Stimulated activated naive CD8-positive, alpha-beta T cell treated with anti-CD3 and anti-CD28 coated beads, Interleukin-15, amount 100 ng/mL, for 72 hours (primary cell): ENCODE results near the gene LLPH.
"Not testable (repeated sequence)": the region's sequence is repeated elsewhere in the genome, so short reads cannot be mapped to it uniquely, and the experiment has no call there.

Experiments used
- ATAC-seq: fragments of 150-1000 bp; cut with Tn5 transposase; 2 replicates; pipeline ENCODE4 v1.10.0; 2021; ENCODE audit warnings: mild to moderate bottlenecking, moderate library complexity
- DNase-seq, 2 donors: peaks; one replicate each; pipeline ENCODE4 v3.0.0; 2021 to 2022
- H3K27ac Mint-ChIP-seq, 2 donors: one replicate each; pipeline ENCODE4 v1.8.0; 2022; ENCODE audit warnings: mild to moderate bottlenecking in 2 of 2, mixed read lengths in 2 of 2, moderate library complexity in 2 of 2
- H3K27me3 Mint-ChIP-seq: one replicate; pipeline ENCODE4 v1.8.0; 2022; ENCODE audit warnings: mixed read lengths
- H3K4me1 Mint-ChIP-seq: one replicate; pipeline ENCODE4 v1.8.0; 2022; ENCODE audit warnings: mild to moderate bottlenecking, mixed read lengths
- H3K4me3 Mint-ChIP-seq, 2 donors: one replicate each; pipeline ENCODE4 v1.8.0; 2022; ENCODE audit warnings: mild to moderate bottlenecking in 2 of 2, mixed read lengths in 2 of 2, moderate library complexity in 1 of 2
- H3K9me3 Mint-ChIP-seq, 2 donors: one replicate each; pipeline ENCODE4 v1.8.0; 2022; ENCODE audit warnings: mixed read lengths in 2 of 2

Gene LLPH

GRCh38 chr12:66130267-66131066 lies at the start of gene LLPH:
Gene LLPH, minus strand, starts transcription at chr12:66130750. Its CDS starts 1,644 bp downstream, at chr12:66129106.
- no peaks in the 10 kb centered on the region for H3K27me3 Mint-ChIP-seq
- H3K9me3 Mint-ChIP-seq, result no peaks in the 10 kb centered on the region
- peaks cover 53% of the 10 kb centered on the region for H3K4me1 Mint-ChIP-seq
- peak; percentile 96 for ATAC-seq
- DNase-seq, result peak; percentile 82 to 92
- H3K4me3 Mint-ChIP-seq, result peak within 1 kb of the TSS; percentile 87 to 92
- peak within 1 kb of the TSS; percentile 97 to 98 for H3K27ac Mint-ChIP-seq

GRCh38 chr12:66176105-66176900 lies 45.8 kb upstream of the LLPH start:
- H3K9me3 Mint-ChIP-seq, result no peaks in the 10 kb centered on the region
- no peak overlapping the region for H3K4me3 Mint-ChIP-seq
- peaks cover 34% of the 10 kb centered on the region for H3K27me3 Mint-ChIP-seq
- no peak overlapping the region for H3K27ac Mint-ChIP-seq
- DNase-seq, result no peak
- no peaks in the 10 kb centered on the region for H3K4me1 Mint-ChIP-seq
- ATAC-seq, result no peak

- ATAC-seq, H3K27ac Mint-ChIP-seq, H3K9me3 Mint-ChIP-seq, H3K4me1 Mint-ChIP-seq, H3K4me3 Mint-ChIP-seq, DNase-seq: not testable (repeated sequence)
- peaks cover 34% of the 10 kb centered on the region for H3K27me3 Mint-ChIP-seq
Observed at GRCh38 chr12:66174391-66175325, 44.1 kb upstream of the LLPH start.

GRCh38 chr12:66170606-66171005 lies 40.1 kb upstream of the LLPH start:
- Mint-ChIP-seq H3K4me1 (peaks cover 44% of the 10 kb centered on the region), H3K9me3 (peaks cover 2 to 8% of the 10 kb centered on the region in 2 donors), H3K27ac (peak overlapping the region in 1 of 2 donors; percentile 99), H3K27me3 (peaks cover 5% of the 10 kb centered on the region), H3K4me3 (peak overlapping the region; percentile 98 to 99)
- no peak for ATAC-seq
- DNase-seq, result no peak

GRCh38 chr12:66169221-66170170 lies 38.9 kb upstream of the LLPH start, which contains the start of gene TMBIM4:
Gene TMBIM4, minus strand, starts transcription at chr12:66169996. Its CDS starts 45 bp downstream, at chr12:66169951.
- Mint-ChIP-seq H3K9me3 (peaks cover 9 to 12% of the 10 kb centered on the region in 2 donors), H3K27me3 (no peaks in the 10 kb centered on the region), H3K4me3 (peak within 1 kb of the TSS; percentile 98 to 99), H3K4me1 (peaks cover 50% of the 10 kb centered on the region), H3K27ac (peak within 1 kb of the TSS; percentile 99)
- ATAC-seq (peak; percentile 88), DNase-seq (peak; percentile 81 to 89)

- H3K4me3 Mint-ChIP-seq, result peak overlapping the region; percentile 98 to 99
- no peaks in the 10 kb centered on the region for H3K27me3 Mint-ChIP-seq
- H3K9me3 Mint-ChIP-seq, result peaks cover 13 to 17% of the 10 kb centered on the region in 2 donors
- ATAC-seq (no peak), DNase-seq (no peak)
- H3K4me1 Mint-ChIP-seq, result peaks cover 60% of the 10 kb centered on the region
- peak overlapping the region; percentile 4 to 81 for H3K27ac Mint-ChIP-seq
Observed at GRCh38 chr12:66168410-66168809, 37.9 kb upstream of the LLPH start.

GRCh38 chr12:66166561-66166960 lies 36.0 kb upstream of the LLPH start:
- DNase-seq (no peak), ATAC-seq (no peak)
- Mint-ChIP-seq H3K4me1 (peaks cover 76% of the 10 kb centered on the region), H3K4me3 (peak overlapping the region; percentile 1 to 4), H3K27ac (no peak overlapping the region), H3K27me3 (no peaks in the 10 kb centered on the region), H3K9me3 (peaks cover 22 to 23% of the 10 kb centered on the region in 2 donors)

- H3K27me3 Mint-ChIP-seq, result no peaks in the 10 kb centered on the region
- ATAC-seq (no peak), DNase-seq (no peak)
- H3K27ac Mint-ChIP-seq, result no peak overlapping the region
- H3K4me1 Mint-ChIP-seq, result peaks cover 67% of the 10 kb centered on the region
- H3K4me3 Mint-ChIP-seq, result no peak overlapping the region
- peaks cover 22 to 23% of the 10 kb centered on the region in 2 donors for H3K9me3 Mint-ChIP-seq
Observed at GRCh38 chr12:66165141-66165540, 34.6 kb upstream of the LLPH start.

- Mint-ChIP-seq H3K27me3 (no peaks in the 10 kb centered on the region), H3K4me3 (peak overlapping the region in 1 of 2 donors; percentile 10), H3K4me1 (peaks cover 72% of the 10 kb centered on the region), H3K9me3 (peaks cover 22 to 23% of the 10 kb centered on the region in 2 donors), H3K27ac (peak overlapping the region in 1 of 2 donors; percentile 13)
- ATAC-seq (no peak), DNase-seq (no peak)
Observed at GRCh38 chr12:66164349-66164821, 33.8 kb upstream of the LLPH start.

- DNase-seq, result no peak
- peaks cover 22 to 23% of the 10 kb centered on the region in 2 donors for H3K9me3 Mint-ChIP-seq
- peaks cover 72% of the 10 kb centered on the region for H3K4me1 Mint-ChIP-seq
- H3K27me3 Mint-ChIP-seq, result no peaks in the 10 kb centered on the region
- ATAC-seq, result no peak
- H3K4me3 Mint-ChIP-seq, result no peak overlapping the region
- H3K27ac Mint-ChIP-seq, result no peak overlapping the region
Observed at GRCh38 chr12:66163289-66163688, 32.7 kb upstream of the LLPH start.

- peaks cover 22 to 23% of the 10 kb centered on the region in 2 donors for H3K9me3 Mint-ChIP-seq
- peaks cover 68% of the 10 kb centered on the region for H3K4me1 Mint-ChIP-seq
- H3K27me3 Mint-ChIP-seq, result no peaks in the 10 kb centered on the region
- no peak overlapping the region for H3K4me3 Mint-ChIP-seq
- no peak for ATAC-seq
- no peak for DNase-seq
- no peak overlapping the region for H3K27ac Mint-ChIP-seq
Observed at GRCh38 chr12:66162701-66163100, 32.2 kb upstream of the LLPH start.

GRCh38 chr12:66160704-66161103 lies 30.2 kb upstream of the LLPH start:
- no peak for DNase-seq
- peaks cover 14 to 22% of the 10 kb centered on the region in 2 donors for H3K9me3 Mint-ChIP-seq
- H3K4me1 Mint-ChIP-seq, result peaks cover 67% of the 10 kb centered on the region
- no peak overlapping the region for H3K27ac Mint-ChIP-seq
- H3K27me3 Mint-ChIP-seq, result no peaks in the 10 kb centered on the region
- no peak overlapping the region for H3K4me3 Mint-ChIP-seq
- no peak for ATAC-seq

GRCh38 chr12:66159123-66159522 lies 28.6 kb upstream of the LLPH start:
- Mint-ChIP-seq H3K27me3 (no peaks in the 10 kb centered on the region), H3K9me3 (peaks cover 8 to 10% of the 10 kb centered on the region in 2 donors), H3K4me3 (no peak overlapping the region), H3K27ac (no peak overlapping the region), H3K4me1 (peaks cover 59% of the 10 kb centered on the region)
- DNase-seq, result no peak
- no peak for ATAC-seq

- Mint-ChIP-seq H3K27ac (no peak overlapping the region), H3K4me1 (peaks cover 44% of the 10 kb centered on the region), H3K9me3 (no peaks in the 10 kb centered on the region), H3K27me3 (no peaks in the 10 kb centered on the region), H3K4me3 (no peak overlapping the region)
- no peak for ATAC-seq
- DNase-seq, result no peak
Observed at GRCh38 chr12:66156654-66157053, 26.1 kb upstream of the LLPH start.
